Measurements from ENCODE around the gene OR8A1.

DNA sequence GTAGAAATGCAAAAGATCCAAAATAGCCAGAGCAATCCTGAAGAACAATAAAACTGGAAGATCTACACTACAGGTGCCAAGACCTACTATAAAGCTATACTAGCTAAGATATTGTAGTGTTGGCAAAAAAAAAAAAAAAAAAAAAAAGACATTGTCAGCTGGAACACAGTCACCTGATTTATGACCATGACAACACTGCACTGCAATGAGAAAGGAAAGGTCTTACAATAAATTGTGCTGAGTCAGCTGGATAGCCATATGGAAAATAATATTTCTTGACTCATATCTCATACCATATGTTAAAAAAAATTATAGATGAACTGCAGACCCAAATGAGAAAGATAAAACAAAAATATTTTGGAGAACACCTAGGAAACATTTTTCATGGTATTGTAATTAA is 38.4 kb downstream of the OR8A1 start:
- TF ChIP-seq CTCF (IDR thresholded peaks at IDR 0.05; ENCODE audit: insufficient read depth, low read depth, low read length) (no peak), EZH2 (IDR thresholded peaks at IDR 0.05; ENCODE audit: insufficient read depth, low read length) (no peak)

All from astrocyte (in vitro differentiated cells and primary cell).